HEK293 (cell line): Measurements from ENCODE around the gene CEMIP2.

ENCODE experiments used
- CTCF ChIA-PET: fragments of 350-600 bp; formaldehyde crosslinking; extraction: SDS; loops from one replicate; lab custom pipeline; 2021; ENCODE audit warnings: antibody characterized with exemption; lab: Yijun Ruan, JAX
- POLR2A ChIA-PET: fragments of 300-600 bp; formaldehyde crosslinking; extraction: SDS; loops from one replicate; lab custom pipeline; 2020; ENCODE audit warnings: antibody characterized with exemption, inconsistent platforms; lab: Yijun Ruan, JAX
- H3K27ac ChIP-seq: fragments of 200-500 bp; sonication (Bioruptor generic); 2 replicates; pipeline ENCODE4 v1.5.1; 2014; ENCODE audit warnings: low read depth, low read length, control low read depth, inconsistent platforms; ENCODE audit errors: extremely low read depth
- H3K36me3 ChIP-seq, 2 experiments: fragments of 200-500 bp in 1 of 2; sonication (Bioruptor generic) in 1 of 2; 1 replicate in 1 of 2; 2 replicates in 1 of 2; pipeline ENCODE4 v1.5.1; 2014 to 2017; ENCODE audit warnings: inconsistent platforms in 2 of 2, low read length in 2 of 2; ENCODE audit not compliant: control insufficient read depth in 2 of 2, insufficient read depth in 1 of 2
- H3K4me1 ChIP-seq: fragments of 200-500 bp; sonication (Bioruptor generic); 2 replicates; pipeline ENCODE4 v1.5.1; 2014; ENCODE audit warnings: mild to moderate bottlenecking, low read length, inconsistent platforms; ENCODE audit not compliant: control insufficient read depth, insufficient read depth
- H3K4me3 ChIP-seq: 2 replicates; pipeline ENCODE4 v1.5.1; 2011; ENCODE audit warnings: low read depth, mild to moderate bottlenecking, control low read depth, low read length, moderate library complexity
- H3K9me3 ChIP-seq: fragments of 200-500 bp; sonication (Bioruptor generic); 2 replicates; pipeline ENCODE4 v1.5.1; 2014; ENCODE audit warnings: low read depth, low read length, inconsistent platforms; ENCODE audit not compliant: control insufficient read depth, insufficient read depth
- GLI2 ChIP-seq: fragments of 450-650 bp; formaldehyde crosslinking; IDR thresholded peaks from 2 replicates; pipeline ENCODE4; 2017; ENCODE audit warnings: missing biosample characterization, missing genetic modification characterization, low read depth, borderline replicate concordance
- HOXA7 ChIP-seq: sonication (generic); formaldehyde crosslinking; IDR thresholded peaks from 2 replicates; pipeline ENCODE4 v1.8.1; 2022; ENCODE audit warnings: missing genetic modification reagents, borderline replicate concordance
- KLF10 ChIP-seq: fragments of 450-650 bp; IDR thresholded peaks from 2 replicates; pipeline ENCODE4 v1.5.1; 2018; ENCODE audit warnings: missing biosample characterization, mild to moderate bottlenecking, missing genetic modification characterization
- KLF8 ChIP-seq: fragments of 450-650 bp; formaldehyde crosslinking; IDR thresholded peaks from 2 replicates; pipeline ENCODE4 v1.5.1; 2016; ENCODE audit warnings: missing biosample characterization, missing genetic modification characterization
- OSR2 ChIP-seq: fragments of 450-650 bp; formaldehyde crosslinking; IDR thresholded peaks from 2 replicates; pipeline ENCODE4 v1.5.1; 2016; ENCODE audit warnings: missing biosample characterization, missing genetic modification characterization
- SALL2 ChIP-seq: fragments of 450-650 bp; formaldehyde crosslinking; IDR thresholded peaks from 2 replicates; pipeline ENCODE4 v1.5.0; 2017; ENCODE audit warnings: missing biosample characterization, mild to moderate bottlenecking, missing genetic modification characterization, borderline replicate concordance
- TRIM28 ChIP-seq: IDR thresholded peaks from 2 replicates; pipeline ENCODE4 v1.6.1; 2011; ENCODE audit warnings: low read length, control low read depth, borderline replicate concordance
- ZFP37 ChIP-seq: fragments of 450-650 bp; formaldehyde crosslinking; IDR thresholded peaks from 2 replicates; pipeline ENCODE4 v1.5.1; 2016; ENCODE audit warnings: missing biosample characterization, missing genetic modification characterization
- ZFP41 ChIP-seq: fragments of 450-650 bp; formaldehyde crosslinking; IDR thresholded peaks from 2 replicates; pipeline ENCODE4 v1.5.1; 2016; ENCODE audit warnings: missing biosample characterization, missing genetic modification characterization, borderline replicate concordance
- ZNF121 ChIP-seq: fragments of 450-650 bp; formaldehyde crosslinking; IDR thresholded peaks from 2 replicates; pipeline ENCODE4 v1.5.1; 2016; ENCODE audit warnings: missing biosample characterization, missing genetic modification characterization
- ZNF202 ChIP-seq: fragments of 450-650 bp; formaldehyde crosslinking; IDR thresholded peaks from 2 replicates; pipeline ENCODE4 v1.5.1; 2016; ENCODE audit warnings: missing biosample characterization, missing genetic modification characterization, borderline replicate concordance
- ZNF239 ChIP-seq: fragments of 450-650 bp; formaldehyde crosslinking; IDR thresholded peaks from 2 replicates; pipeline ENCODE4 v1.5.1; 2016; ENCODE audit warnings: missing biosample characterization, missing genetic modification characterization
- ZNF24 ChIP-seq: fragments of 450-650 bp; formaldehyde crosslinking; IDR thresholded peaks from 2 replicates; pipeline ENCODE4 v1.5.1; 2016; ENCODE audit warnings: missing biosample characterization, missing genetic modification characterization
- ZNF266 ChIP-seq: fragments of 450-650 bp; formaldehyde crosslinking; IDR thresholded peaks from 2 replicates; pipeline ENCODE4 v1.5.1; 2016; ENCODE audit warnings: missing biosample characterization, missing genetic modification characterization, low read depth
- ZNF292 ChIP-seq: fragments of 450-650 bp; formaldehyde crosslinking; IDR thresholded peaks from 2 replicates; pipeline ENCODE4 v1.5.1; 2016; ENCODE audit warnings: low read depth, missing biosample characterization, missing genetic modification characterization, borderline replicate concordance
- ZNF335 ChIP-seq: fragments of 450-650 bp; formaldehyde crosslinking; conservative IDR thresholded peaks from 2 replicates; pipeline ENCODE4 v1.5.1; 2016; ENCODE audit warnings: missing biosample characterization, missing genetic modification characterization
- ZNF391 ChIP-seq: fragments of 450-650 bp; formaldehyde crosslinking; IDR thresholded peaks from 2 replicates; pipeline ENCODE4 v1.5.1; 2016; ENCODE audit warnings: low read depth, missing biosample characterization, missing genetic modification characterization, borderline replicate concordance
- ZNF394 ChIP-seq: fragments of 450-650 bp; formaldehyde crosslinking; IDR thresholded peaks from 2 replicates; pipeline ENCODE4 v1.5.1; 2016; ENCODE audit warnings: missing biosample characterization, missing genetic modification characterization, mild to moderate bottlenecking, moderate library complexity, borderline replicate concordance
- ZNF473 ChIP-seq: fragments of 450-650 bp; formaldehyde crosslinking; IDR thresholded peaks from 2 replicates; pipeline ENCODE4 v1.5.1; 2017; ENCODE audit warnings: missing biosample characterization, missing genetic modification characterization
- ZNF510 ChIP-seq: fragments of 450-650 bp; formaldehyde crosslinking; IDR thresholded peaks from 2 replicates; pipeline ENCODE4 v1.5.1; 2018; ENCODE audit warnings: mild to moderate bottlenecking, missing genetic modification characterization, missing biosample characterization; ENCODE audit not compliant: insufficient replicate concordance
- ZNF549 ChIP-seq: fragments of 450-650 bp; IDR thresholded peaks from 2 replicates; pipeline ENCODE4 v1.5.1; 2018; ENCODE audit warnings: missing biosample characterization, missing genetic modification characterization, mild to moderate bottlenecking, inconsistent platforms, moderate library complexity
- ZNF585B ChIP-seq: fragments of 450-650 bp; formaldehyde crosslinking; IDR thresholded peaks from 2 replicates; pipeline ENCODE4 v1.5.1; 2016; ENCODE audit warnings: missing biosample characterization, missing genetic modification characterization
- ZNF600 ChIP-seq: fragments of 450-650 bp; formaldehyde crosslinking; IDR thresholded peaks from 2 replicates; pipeline ENCODE4 v1.5.1; 2016; ENCODE audit warnings: missing biosample characterization, missing genetic modification characterization
- ZNF623 ChIP-seq: fragments of 450-650 bp; formaldehyde crosslinking; IDR thresholded peaks from 2 replicates; pipeline ENCODE4 v1.5.1; 2016; ENCODE audit warnings: missing biosample characterization, missing genetic modification characterization
- ZNF660 ChIP-seq: fragments of 450-650 bp; IDR thresholded peaks from 2 replicates; pipeline ENCODE4 v1.5.1; 2018; ENCODE audit warnings: missing biosample characterization, mild to moderate bottlenecking, missing genetic modification characterization
- ZSCAN16 ChIP-seq: fragments of 450-650 bp; formaldehyde crosslinking; IDR thresholded peaks from 2 replicates; pipeline ENCODE4 v1.5.1; 2016; ENCODE audit warnings: missing biosample characterization, missing genetic modification characterization
- TF ChIP-seq, protein P1 (sequence below): fragments of 450-650 bp; formaldehyde crosslinking; IDR thresholded peaks from 2 replicates; pipeline ENCODE4 v1.5.1; 2017; ENCODE audit warnings: missing biosample characterization, missing genetic modification characterization
- TF ChIP-seq, protein P2 (sequence below): fragments of 450-650 bp; formaldehyde crosslinking; IDR thresholded peaks from 2 replicates; pipeline ENCODE4 v1.5.1; 2016; ENCODE audit warnings: missing biosample characterization, missing genetic modification characterization
- TF ChIP-seq, protein P3 (sequence below): fragments of 450-650 bp; formaldehyde crosslinking; conservative IDR thresholded peaks from 2 replicates; pipeline ENCODE4 v1.5.1; 2016; ENCODE audit warnings: low read depth, missing biosample characterization, missing genetic modification characterization

The CEMIP2 gene

DNA sequence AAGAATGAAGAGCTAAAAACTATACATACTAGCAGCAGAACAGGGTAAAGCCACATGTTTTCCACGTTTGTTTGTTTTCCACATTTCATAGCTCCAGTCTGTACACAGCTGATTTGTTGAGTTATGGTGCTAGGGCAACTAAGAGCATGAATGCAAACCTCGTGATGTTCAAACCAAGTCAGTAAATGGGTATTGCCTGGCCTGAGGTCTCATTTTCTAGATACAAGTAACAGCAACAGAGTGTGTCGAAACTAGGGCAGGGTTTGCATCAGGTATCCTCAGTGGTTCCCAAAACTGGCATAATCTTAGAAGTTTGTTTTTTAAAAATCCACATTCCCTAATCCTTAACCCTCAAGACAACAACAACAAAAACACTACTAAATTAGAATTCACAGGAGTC is 89.3 kb downstream of the CEMIP2 start:
- POLR2A ChIA-PET, result no interaction called here
- Histone ChIP-seq H3K4me1 (no peaks in the 10 kb centered on the region), H3K9me3 (no peaks in the 10 kb centered on the region), H3K27ac (no peak overlapping the region), H3K36me3 (no peaks in the 10 kb centered on the region), H3K4me3 (no peak overlapping the region)
- TF ChIP-seq ZNF292 (tag by site-specific recombination), result no peak
- TF ChIP-seq, protein P1, sequence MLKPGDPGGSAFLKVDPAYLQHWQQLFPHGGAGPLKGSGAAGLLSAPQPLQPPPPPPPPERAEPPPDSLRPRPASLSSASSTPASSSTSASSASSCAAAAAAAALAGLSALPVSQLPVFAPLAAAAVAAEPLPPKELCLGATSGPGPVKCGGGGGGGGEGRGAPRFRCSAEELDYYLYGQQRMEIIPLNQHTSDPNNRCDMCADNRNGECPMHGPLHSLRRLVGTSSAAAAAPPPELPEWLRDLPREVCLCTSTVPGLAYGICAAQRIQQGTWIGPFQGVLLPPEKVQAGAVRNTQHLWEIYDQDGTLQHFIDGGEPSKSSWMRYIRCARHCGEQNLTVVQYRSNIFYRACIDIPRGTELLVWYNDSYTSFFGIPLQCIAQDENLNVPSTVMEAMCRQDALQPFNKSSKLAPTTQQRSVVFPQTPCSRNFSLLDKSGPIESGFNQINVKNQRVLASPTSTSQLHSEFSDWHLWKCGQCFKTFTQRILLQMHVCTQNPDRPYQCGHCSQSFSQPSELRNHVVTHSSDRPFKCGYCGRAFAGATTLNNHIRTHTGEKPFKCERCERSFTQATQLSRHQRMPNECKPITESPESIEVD (tag by site-specific recombination), result no peak
- TF ChIP-seq SALL2 (tag by site-specific recombination), result no peak
- no peak for TF ChIP-seq ZNF24 (tag by site-specific recombination)
- no peak for TF ChIP-seq HOXA7 (CRISPR knock-in tag)
- TF ChIP-seq, protein P2, sequence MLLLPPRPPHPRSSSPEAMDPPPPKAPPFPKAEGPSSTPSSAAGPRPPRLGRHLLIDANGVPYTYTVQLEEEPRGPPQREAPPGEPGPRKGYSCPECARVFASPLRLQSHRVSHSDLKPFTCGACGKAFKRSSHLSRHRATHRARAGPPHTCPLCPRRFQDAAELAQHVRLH, result no peak
- no peak for TF ChIP-seq KLF10 (tag by site-specific recombination)
- TF ChIP-seq ZNF510 (tag by site-specific recombination), result no peak
- TF ChIP-seq ZNF623 (tag by site-specific recombination), result no peak
- TF ChIP-seq ZNF600, result no peak
- TF ChIP-seq ZNF473 (tag by site-specific recombination), result no peak
- TF ChIP-seq ZNF335 (tag by site-specific recombination), result no peak
- no peak for TF ChIP-seq ZSCAN16
- no peak for TF ChIP-seq OSR2 (tag by site-specific recombination)
- TF ChIP-seq ZNF391 (tag by site-specific recombination), result no peak
- CTCF ChIA-PET, result interaction anchor here (0.6 to 1.6 kb wide), 2 partner anchors 51 to 74 kb away, joined by 3 to 4 read pairs; no protein-coding TSS in a partner anchor

DNA sequence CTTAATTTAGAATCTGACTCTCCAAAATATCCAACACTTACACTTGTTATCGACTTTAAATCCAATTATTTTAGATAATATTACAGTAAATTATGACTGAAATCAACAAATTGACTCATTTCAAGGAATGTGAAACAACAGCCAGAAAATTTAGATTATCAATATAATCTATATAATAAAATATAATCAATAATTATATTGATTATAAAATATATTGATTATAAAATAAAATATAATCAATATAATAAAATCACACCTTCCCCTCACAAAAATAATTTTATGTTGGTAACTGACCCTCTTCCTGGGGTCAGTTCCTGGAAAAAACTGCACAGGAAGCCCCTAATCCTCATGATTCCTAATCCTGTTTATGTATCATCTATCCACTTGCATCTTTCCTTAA is 91.1 kb downstream of the CEMIP2 start:
- H3K36me3 ChIP-seq, result no peaks in the 10 kb centered on the region
- no peak overlapping the region for H3K27ac ChIP-seq
- ChIA-PET POLR2A (no interaction called here), CTCF (interaction anchor here (1.0 kb wide), 1 partner anchor 92 kb away, joined by 3 read pairs; no protein-coding TSS in a partner anchor)
- no peaks in the 10 kb centered on the region for H3K4me1 ChIP-seq
- no peak overlapping the region for H3K4me3 ChIP-seq
- TF ChIP-seq ZFP37 (tag by site-specific recombination) (no peak), ZNF266 (tag by site-specific recombination) (no peak), ZNF202 (tag by site-specific recombination) (no peak), ZNF549 (tag by site-specific recombination) (no peak), ZNF239 (tag by site-specific recombination) (no peak)
- no peaks in the 10 kb centered on the region for H3K9me3 ChIP-seq

DNA sequence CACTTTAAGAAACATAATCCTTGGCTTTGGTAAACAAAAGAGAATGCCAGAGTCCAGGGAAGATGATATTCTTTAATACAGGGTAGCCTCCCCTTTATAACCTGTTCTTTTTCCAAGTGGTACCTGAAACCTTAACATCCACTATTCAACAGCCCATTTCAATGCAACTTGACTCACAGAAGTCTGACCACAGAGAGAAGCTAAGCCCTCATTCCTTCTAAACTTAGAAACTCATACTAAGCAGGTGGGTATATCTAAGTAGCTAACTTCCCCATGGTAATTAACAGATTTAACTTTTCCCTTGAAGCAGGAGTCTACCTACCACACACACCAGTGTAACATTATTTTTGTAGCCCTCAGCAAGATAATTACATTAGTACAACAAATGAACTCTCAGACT is 91.9 kb downstream of the CEMIP2 start:
- no peaks in the 10 kb centered on the region for H3K9me3 ChIP-seq
- CTCF ChIA-PET, result no interaction called here
- no peaks in the 10 kb centered on the region for H3K36me3 ChIP-seq
- H3K4me1 ChIP-seq, result no peaks in the 10 kb centered on the region
- POLR2A ChIA-PET, result no interaction called here
- no peak overlapping the region for H3K4me3 ChIP-seq
- no peak overlapping the region for H3K27ac ChIP-seq
- TF ChIP-seq ZFP41, result no peak
- no peak for TF ChIP-seq ZNF660 (tag by site-specific recombination)
- no peak for TF ChIP-seq TRIM28
- no peak for TF ChIP-seq GLI2 (tag by site-specific recombination)
- TF ChIP-seq ZNF121 (tag by site-specific recombination), result no peak
- TF ChIP-seq, protein P3, sequence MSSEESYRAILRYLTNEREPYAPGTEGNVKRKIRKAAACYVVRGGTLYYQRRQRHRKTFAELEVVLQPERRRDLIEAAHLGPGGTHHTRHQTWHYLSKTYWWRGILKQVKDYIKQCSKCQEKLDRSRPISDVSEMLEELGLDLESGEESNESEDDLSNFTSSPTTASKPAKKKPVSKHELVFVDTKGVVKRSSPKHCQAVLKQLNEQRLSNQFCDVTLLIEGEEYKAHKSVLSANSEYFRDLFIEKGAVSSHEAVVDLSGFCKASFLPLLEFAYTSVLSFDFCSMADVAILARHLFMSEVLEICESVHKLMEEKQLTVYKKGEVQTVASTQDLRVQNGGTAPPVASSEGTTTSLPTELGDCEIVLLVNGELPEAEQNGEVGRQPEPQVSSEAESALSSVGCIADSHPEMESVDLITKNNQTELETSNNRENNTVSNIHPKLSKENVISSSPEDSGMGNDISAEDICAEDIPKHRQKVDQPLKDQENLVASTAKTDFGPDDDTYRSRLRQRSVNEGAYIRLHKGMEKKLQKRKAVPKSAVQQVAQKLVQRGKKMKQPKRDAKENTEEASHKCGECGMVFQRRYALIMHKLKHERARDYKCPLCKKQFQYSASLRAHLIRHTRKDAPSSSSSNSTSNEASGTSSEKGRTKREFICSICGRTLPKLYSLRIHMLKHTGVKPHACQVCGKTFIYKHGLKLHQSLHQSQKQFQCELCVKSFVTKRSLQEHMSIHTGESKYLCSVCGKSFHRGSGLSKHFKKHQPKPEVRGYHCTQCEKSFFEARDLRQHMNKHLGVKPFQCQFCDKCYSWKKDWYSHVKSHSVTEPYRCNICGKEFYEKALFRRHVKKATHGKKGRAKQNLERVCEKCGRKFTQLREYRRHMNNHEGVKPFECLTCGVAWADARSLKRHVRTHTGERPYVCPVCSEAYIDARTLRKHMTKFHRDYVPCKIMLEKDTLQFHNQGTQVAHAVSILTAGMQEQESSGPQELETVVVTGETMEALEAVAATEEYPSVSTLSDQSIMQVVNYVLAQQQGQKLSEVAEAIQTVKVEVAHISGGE (tag by site-specific recombination), result no peak
- TF ChIP-seq, protein P2, result no peak
- TF ChIP-seq ZNF585B, result no peak
- TF ChIP-seq KLF8 (tag by site-specific recombination), result no peak
- no peak for TF ChIP-seq ZNF394 (tag by site-specific recombination)
